G401 (cell line): ENCODE measurements around the gene TFCP2L1. TPM values are rescaled to one million over a fixed set of nuclear protein-coding genes. Genes with fewer than 3 reads are reported as not detected.
"Not testable (repeated sequence)": the region's sequence is repeated elsewhere in the genome, so short reads cannot be mapped to it uniquely, and the experiment has no call there.

Source experiments
- DNase-seq: peaks from one replicate; pipeline ENCODE4 v3.0.0-alpha.2; 2015; ENCODE audit warnings: low spot score
- in situ Hi-C: cut with HindIII; loops from 2 replicates; pipeline ENCODE4 v1.10.0; 2016; ENCODE audit warnings: low sequenced_read_pairs, mixed read lengths
- total RNA-seq: library from RNA; depleted of rRNA; stranded (reverse); fragments of >200 nt; shearing (Covaris generic); gene quantifications from 2 replicates; pipeline ENCODE4 v1.2.3, GENCODE V29; 2014

The TFCP2L1 gene
- total RNA-seq, 1 experiment from 2014 or later: 0.03 TPM

DNA sequence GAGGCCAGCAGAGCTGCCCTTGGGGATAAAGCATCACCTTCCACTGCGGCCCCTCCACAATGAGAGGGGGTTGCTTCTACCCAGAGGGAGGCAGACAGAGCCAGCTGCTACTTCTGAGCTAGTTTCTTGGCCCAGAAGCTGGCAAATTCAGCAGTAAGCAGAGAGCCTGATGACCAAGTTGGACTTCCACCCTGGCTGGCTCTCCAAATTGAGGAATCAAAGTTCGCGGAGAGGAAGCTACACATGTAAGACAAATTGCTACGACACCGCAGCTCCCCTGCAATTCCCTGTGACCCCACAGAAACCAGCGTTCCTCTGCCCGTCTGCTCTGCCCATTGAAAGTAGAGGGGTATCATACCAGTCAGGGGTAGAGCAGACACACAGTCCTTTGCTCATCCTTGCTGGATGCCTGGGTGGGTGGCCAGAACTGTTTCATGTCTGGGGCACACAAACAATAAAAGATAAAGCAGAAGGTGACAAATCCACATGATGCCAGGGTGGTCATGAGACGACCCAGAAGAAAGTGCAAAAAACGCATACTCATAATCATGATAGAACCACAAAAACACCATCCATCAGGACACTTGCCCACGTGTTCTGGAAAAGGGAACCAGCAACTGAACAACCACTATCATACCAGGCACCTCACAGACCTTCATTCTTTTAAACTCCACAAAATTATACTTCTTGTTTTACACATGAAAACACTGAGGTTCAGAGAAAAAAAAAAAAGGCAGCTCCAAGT lies 5.4 kb downstream of the TFCP2L1 start:
- in situ Hi-C loops: no loop called here

GRCh38 chr2:121276341-121276740 lies 8.7 kb downstream of the TFCP2L1 start:
- in situ Hi-C loops: no loop called here
- no peak for DNase-seq

More for the DNA sequence above, 5.4 kb downstream of the TFCP2L1 start:
- DNase-seq: no peak

- DNase-seq: no peak
Measured at GRCh38 chr2:121273116-121273515, 11.9 kb downstream of the TFCP2L1 start.

DNA sequence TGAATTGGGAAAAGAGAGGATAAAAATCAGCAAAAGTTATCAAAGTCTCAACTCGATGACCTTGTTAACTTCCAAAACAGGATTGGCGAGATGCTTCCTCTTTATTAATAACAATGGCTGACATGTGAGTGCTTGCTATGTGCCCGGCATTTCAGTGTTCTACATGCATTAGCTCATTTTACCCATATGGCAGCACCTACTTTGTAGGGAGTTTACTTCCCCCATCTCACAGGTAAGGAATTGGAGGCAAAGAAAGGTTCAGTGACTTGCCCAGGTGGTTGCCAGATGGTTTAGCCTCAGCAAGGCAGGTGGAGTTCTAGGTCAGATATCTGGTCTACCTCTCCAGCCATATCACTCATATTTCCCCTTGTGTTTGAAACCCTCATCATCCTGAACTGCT lies 12.4 kb downstream of the TFCP2L1 start:
- in situ Hi-C loops: no loop called here
- DNase-seq: no peak

More at GRCh38 chr2:121273116-121273515, 11.9 kb downstream of the TFCP2L1 start:
- in situ Hi-C loops: no loop called here

GRCh38 chr2:121269436-121269835 lies 15.6 kb downstream of the TFCP2L1 start:
- DNase-seq, in situ Hi-C loops: not testable (repeated sequence)

DNA sequence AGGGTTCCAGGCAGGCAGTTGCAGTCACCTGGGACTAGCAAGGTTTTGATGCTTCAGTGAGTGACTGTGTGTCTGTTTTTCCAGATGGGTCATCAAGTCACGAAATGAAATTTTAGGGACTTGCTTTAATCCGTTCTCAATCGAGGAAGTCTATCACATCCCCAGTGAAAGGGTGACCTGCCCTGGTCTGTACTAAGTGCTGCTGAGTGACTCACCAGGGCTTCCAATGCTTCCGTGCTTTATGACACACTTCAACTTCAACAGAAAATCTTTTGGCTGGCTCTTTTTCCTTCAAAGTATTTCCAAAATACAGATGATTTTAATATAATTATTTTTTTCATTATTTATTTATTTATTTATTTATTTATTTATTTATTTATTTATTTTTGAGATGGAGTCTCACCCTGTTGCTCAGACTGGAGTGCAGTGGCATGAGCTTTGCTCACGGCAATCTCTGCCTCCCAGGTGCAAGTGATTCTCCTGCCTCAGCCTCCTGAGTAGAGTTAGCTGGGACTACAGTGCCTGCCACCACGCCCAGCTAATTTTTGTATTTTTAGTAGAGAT lies 18.4 kb downstream of the TFCP2L1 start:
- no peak for DNase-seq
- in situ Hi-C loops: no loop called here

- in situ Hi-C loops: no loop called here
- no peak for DNase-seq
Measured at GRCh38 chr2:121263996-121264715, 20.8 kb downstream of the TFCP2L1 start.

DNA sequence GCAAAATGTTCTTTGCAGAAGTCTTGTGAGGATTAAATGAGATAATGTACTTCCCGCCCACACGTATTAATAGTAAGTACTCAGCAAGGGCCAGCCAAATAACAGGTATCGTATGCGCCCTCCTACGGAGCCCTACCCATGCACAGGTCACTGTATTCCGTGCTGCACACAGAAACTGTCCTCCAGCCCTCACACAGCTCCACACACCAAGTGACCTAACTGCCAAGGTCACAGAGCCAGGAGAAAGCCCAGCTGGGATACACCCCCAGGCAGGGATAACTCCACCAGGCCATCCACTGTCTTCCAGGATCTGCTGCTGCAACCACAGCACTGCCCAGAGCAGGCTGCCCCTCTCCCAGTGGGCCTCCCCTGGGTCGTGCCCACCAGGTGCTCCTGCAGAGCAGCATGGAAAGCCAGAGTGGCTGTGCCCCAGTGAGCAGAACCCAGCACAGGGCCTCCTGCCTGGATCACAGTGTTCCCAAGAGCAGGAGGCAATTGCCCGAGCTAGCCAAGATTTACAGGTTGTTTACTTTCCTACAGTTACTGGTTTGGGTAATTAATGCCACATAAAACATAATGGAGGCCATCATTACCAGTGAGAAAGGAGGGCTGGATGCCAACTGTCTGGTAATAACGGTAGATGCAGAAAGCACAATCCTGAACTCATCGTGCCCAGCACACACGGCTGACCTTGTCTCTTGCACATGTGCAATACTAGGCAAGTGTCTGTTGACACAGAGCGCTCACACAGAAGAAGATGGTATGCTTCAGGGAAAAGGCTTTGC lies 24.4 kb downstream of the TFCP2L1 start:
- DNase-seq: no peak
- in situ Hi-C loops: no loop called here

- no peak for DNase-seq
- in situ Hi-C loops: no loop called here
Measured at GRCh38 chr2:121258051-121258450, 27.0 kb downstream of the TFCP2L1 start.

GRCh38 chr2:121257480-121257840 lies 27.5 kb downstream of the TFCP2L1 start:
- in situ Hi-C loops: no loop called here
- DNase-seq: no peak

DNA sequence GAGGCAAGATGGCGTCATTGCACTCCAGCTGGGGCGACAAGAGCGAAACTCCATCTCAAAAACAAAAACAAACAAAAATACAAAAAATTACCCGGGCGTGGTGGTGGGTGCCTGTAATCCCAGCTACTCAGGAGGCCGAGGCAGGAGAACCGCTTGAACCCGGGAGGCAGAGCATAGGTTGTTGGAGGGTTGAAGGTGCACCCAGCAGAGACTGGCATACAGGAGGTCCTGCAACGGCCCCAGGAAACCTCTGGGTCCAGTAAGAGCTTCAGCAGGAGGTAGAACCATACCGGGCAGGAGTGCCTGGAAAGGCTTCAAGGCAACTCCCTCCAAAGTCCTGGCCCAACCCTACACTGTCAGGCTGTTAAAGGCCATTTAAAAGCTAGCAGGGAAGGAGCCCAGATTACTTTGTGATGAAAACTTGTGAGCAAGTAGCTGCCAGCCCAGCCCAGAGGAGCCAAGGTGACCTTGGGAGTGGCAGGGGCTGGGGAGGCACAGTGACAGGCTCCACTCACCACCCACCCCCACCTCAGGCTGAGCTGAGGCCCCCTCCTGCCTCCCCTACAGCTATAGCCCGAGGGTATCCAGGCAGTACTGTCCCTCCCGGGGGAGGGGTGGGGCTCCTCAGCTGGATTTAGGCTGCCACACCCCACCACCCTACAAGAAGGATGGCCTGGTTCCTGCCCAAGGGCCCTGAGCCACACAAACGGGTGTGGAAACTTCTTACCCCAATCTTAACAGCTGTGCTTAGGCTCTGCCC lies 28.1 kb downstream of the TFCP2L1 start:
- in situ Hi-C loops: no loop called here

DNA sequence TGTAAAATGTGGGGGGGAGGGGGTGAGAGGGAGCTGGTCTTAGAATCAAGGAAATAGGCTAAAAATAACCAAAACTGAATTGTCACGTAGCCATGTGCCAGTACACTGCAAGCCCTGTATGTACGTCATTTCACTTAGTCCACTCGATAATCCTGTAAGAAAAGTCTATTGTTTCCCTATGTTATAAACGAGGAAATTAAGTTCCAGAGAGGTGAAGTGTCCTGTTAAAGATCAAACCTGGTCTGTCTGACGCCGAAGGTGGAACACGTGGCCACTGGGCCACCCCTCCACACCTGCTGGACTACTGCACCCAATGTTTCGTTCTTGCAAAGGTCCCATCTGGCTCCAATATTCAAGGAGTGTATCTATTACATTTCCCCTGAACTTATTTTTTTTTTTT lies 29.6 kb downstream of the TFCP2L1 start:
- in situ Hi-C loops: no loop called here
- no peak for DNase-seq

More for the DNA sequence above, 28.1 kb downstream of the TFCP2L1 start:
- DNase-seq: no peak

DNA sequence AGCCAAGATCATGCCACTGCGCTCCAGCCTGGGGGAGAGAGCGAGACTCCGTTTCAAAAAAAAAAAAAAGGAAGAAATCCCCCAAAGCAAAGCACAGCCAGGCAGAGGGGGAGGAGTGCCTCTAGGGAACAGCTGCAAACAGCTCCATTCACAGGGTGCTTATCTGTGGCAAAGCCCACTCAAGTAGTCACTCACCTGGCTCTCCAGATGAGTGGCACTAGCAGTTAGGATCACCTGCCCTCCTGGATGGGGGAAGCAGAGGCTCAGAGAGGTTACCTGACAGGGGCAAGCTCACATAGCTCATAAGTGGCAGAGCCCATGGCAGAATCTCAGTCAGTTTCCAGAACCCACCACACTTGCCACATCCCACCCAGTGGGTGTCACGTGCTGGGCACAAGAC lies 30.3 kb downstream of the TFCP2L1 start:
- in situ Hi-C loops: no loop called here
- no peak for DNase-seq

GRCh38 chr2:121253674-121254240 lies 31.2 kb downstream of the TFCP2L1 start:
- no peak for DNase-seq
- in situ Hi-C loops: no loop called here

GRCh38 chr2:121253021-121253673 lies 31.9 kb downstream of the TFCP2L1 start:
- in situ Hi-C loops: no loop called here

GRCh38 chr2:121251497-121251896 lies 33.5 kb downstream of the TFCP2L1 start:
- in situ Hi-C loops: no loop called here
- DNase-seq: no peak

More at GRCh38 chr2:121253021-121253673, 31.9 kb downstream of the TFCP2L1 start:
- DNase-seq: no peak

GRCh38 chr2:121248766-121249343 lies 36.1 kb downstream of the TFCP2L1 start:
- in situ Hi-C loops: no loop called here
- no peak for DNase-seq

GRCh38 chr2:121247971-121248370 lies 37.0 kb downstream of the TFCP2L1 start:
- DNase-seq: no peak
- in situ Hi-C loops: no loop called here
